ENCODE measurements around the gene LIF. TPM values are rescaled to one million over a fixed set of nuclear protein-coding genes. Genes with fewer than 3 reads are reported as not detected.

Gene LIF
- total RNA-seq, 1 experiment from 2014 or later = 75.4 TPM

DNA sequence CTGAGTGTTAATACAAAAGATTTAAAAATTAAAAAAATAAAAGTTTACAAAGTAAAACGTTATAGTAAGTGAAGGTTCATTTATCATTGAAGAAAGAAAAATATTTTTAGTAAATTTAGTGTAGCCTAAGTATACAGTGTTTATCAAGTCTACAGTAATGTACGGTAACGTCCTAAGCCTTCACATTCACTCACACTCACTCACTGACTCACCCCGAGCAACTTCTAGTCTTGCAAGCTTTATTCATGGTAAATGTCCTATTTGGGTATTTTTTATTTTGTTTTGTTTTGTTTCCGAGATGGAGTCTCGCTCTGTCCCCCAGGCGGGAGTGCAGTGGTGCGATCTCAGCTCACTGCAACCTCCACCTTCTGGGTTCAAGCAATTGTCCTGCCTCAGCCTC, 33.9 kb upstream of the LIF start:
- no peak for DNase-seq (ENCODE audit: low read depth, low spot score)
- no TSS peak for BruUV-seq (replicated peaks)
- H3K4me2 ChIP-seq (ENCODE audit: low read length) = no peak overlapping the region
- TF ChIP-seq, protein P1, sequence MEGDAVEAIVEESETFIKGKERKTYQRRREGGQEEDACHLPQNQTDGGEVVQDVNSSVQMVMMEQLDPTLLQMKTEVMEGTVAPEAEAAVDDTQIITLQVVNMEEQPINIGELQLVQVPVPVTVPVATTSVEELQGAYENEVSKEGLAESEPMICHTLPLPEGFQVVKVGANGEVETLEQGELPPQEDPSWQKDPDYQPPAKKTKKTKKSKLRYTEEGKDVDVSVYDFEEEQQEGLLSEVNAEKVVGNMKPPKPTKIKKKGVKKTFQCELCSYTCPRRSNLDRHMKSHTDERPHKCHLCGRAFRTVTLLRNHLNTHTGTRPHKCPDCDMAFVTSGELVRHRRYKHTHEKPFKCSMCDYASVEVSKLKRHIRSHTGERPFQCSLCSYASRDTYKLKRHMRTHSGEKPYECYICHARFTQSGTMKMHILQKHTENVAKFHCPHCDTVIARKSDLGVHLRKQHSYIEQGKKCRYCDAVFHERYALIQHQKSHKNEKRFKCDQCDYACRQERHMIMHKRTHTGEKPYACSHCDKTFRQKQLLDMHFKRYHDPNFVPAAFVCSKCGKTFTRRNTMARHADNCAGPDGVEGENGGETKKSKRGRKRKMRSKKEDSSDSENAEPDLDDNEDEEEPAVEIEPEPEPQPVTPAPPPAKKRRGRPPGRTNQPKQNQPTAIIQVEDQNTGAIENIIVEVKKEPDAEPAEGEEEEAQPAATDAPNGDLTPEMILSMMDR (IDR thresholded peaks at IDR 0.05 in 2 of 3, conservative IDR thresholded peaks at IDR 0.05 in 1 of 3; ENCODE audit: borderline replicate concordance in 1 of 3, insufficient read depth in 1 of 3, low read depth in 2 of 3, low read length in 2 of 3) = no peak
- TF ChIP-seq ZFX (IDR thresholded peaks at IDR 0.05) = no peak
- no peak for TF ChIP-seq ELF1 (IDR thresholded peaks at IDR 0.05; ENCODE audit: borderline replicate concordance, low read depth)
- TF ChIP-seq, protein P2, sequence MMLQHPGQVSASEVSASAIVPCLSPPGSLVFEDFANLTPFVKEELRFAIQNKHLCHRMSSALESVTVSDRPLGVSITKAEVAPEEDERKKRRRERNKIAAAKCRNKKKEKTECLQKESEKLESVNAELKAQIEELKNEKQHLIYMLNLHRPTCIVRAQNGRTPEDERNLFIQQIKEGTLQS (IDR thresholded peaks at IDR 0.05) = no peak
- no peak for TF ChIP-seq JUND (IDR thresholded peaks at IDR 0.05)
- TF ChIP-seq SRF (IDR thresholded peaks at IDR 0.05; ENCODE audit: low read depth) = no peak
- no peak for TF ChIP-seq RAD21 (IDR thresholded peaks at IDR 0.05; ENCODE audit: low read depth)
- no peak for TF ChIP-seq POLR2A (IDR thresholded peaks at IDR 0.05; ENCODE audit: borderline replicate concordance, extremely low read depth, insufficient read depth, insufficient read length)
- no peak for TF ChIP-seq EZH2 (IDR thresholded peaks at IDR 0.05)
- no peak for TF ChIP-seq SP1 (IDR thresholded peaks at IDR 0.05; ENCODE audit: low read depth)
- TF ChIP-seq POLR2AphosphoS5 (IDR thresholded peaks at IDR 0.05; ENCODE audit: low read depth, low read length) = no peak
- TF ChIP-seq, protein P3, sequence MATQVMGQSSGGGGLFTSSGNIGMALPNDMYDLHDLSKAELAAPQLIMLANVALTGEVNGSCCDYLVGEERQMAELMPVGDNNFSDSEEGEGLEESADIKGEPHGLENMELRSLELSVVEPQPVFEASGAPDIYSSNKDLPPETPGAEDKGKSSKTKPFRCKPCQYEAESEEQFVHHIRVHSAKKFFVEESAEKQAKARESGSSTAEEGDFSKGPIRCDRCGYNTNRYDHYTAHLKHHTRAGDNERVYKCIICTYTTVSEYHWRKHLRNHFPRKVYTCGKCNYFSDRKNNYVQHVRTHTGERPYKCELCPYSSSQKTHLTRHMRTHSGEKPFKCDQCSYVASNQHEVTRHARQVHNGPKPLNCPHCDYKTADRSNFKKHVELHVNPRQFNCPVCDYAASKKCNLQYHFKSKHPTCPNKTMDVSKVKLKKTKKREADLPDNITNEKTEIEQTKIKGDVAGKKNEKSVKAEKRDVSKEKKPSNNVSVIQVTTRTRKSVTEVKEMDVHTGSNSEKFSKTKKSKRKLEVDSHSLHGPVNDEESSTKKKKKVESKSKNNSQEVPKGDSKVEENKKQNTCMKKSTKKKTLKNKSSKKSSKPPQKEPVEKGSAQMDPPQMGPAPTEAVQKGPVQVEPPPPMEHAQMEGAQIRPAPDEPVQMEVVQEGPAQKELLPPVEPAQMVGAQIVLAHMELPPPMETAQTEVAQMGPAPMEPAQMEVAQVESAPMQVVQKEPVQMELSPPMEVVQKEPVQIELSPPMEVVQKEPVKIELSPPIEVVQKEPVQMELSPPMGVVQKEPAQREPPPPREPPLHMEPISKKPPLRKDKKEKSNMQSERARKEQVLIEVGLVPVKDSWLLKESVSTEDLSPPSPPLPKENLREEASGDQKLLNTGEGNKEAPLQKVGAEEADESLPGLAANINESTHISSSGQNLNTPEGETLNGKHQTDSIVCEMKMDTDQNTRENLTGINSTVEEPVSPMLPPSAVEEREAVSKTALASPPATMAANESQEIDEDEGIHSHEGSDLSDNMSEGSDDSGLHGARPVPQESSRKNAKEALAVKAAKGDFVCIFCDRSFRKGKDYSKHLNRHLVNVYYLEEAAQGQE (IDR thresholded peaks at IDR 0.05; ENCODE audit: low read depth) = no peak
- TF ChIP-seq FOSL1 (IDR thresholded peaks at IDR 0.05; ENCODE audit: low read depth) = no peak
- TF ChIP-seq YY1 (IDR thresholded peaks at IDR 0.05; ENCODE audit: extremely low read depth, insufficient replicate concordance, low read depth, low read length) = no peak
- TF ChIP-seq CEBPB (IDR thresholded peaks at IDR 0.05; ENCODE audit: low read depth) = no peak
- H3K9me3 ChIP-seq (ENCODE audit: control insufficient read depth in 1 of 2, insufficient read depth in 1 of 2, low read depth in 1 of 2, low read length in 2 of 2) = no peaks in the 10 kb centered on the region
- no peak overlapping the region for H3K27ac ChIP-seq (ENCODE audit: low read depth, low read length)
- H3K4me3 ChIP-seq (replicated peaks in 1 of 2; ENCODE audit: low read depth in 1 of 2, low read length in 2 of 2) = no peak overlapping the region
- ChIA-PET RAD21 (ENCODE audit: low non-redundant PET in 1 of 2, low total read pairs in 2 of 2, uncharacterized antibody in 2 of 2, unreplicated experiment in 2 of 2) (interaction anchor here in 1 of 2 experiments (0.6 kb wide), 1 partner anchor 42 kb away, joined by 5 read pairs; no protein-coding TSS in a partner anchor), CTCF (interaction anchor here (0.9 kb wide), 1 partner anchor 17 kb away, joined by 3 read pairs; no protein-coding TSS in a partner anchor), POLR2A (interaction anchor here (0.6 kb wide), 1 partner anchor 661 kb away, joined by 3 read pairs; no protein-coding TSS in a partner anchor)
- no peaks in the 10 kb centered on the region for H4K20me1 ChIP-seq (ENCODE audit: insufficient read depth)
- H3K9ac ChIP-seq (ENCODE audit: low read length) = no peak overlapping the region
- no peaks in the 10 kb centered on the region for H3K36me3 ChIP-seq (ENCODE audit: control insufficient read depth in 1 of 2, insufficient read depth in 2 of 2, low read length in 2 of 2)
- intact Hi-C loops (cut with micrococcal nuclease) = no loop called here
- H3K9me2 ChIP-seq (ENCODE audit: insufficient read depth) = no peaks in the 10 kb centered on the region
- H3K27me3 ChIP-seq (ENCODE audit: insufficient read depth, low read length) = no peaks in the 10 kb centered on the region
- H3K4me1 ChIP-seq (ENCODE audit: control insufficient read depth in 1 of 2, insufficient read depth in 2 of 2, low read length in 2 of 2) = peaks cover 5 to 21% of the 10 kb centered on the region in 2 experiments; a peak in 3 of 4 replicates
- H2AFZ ChIP-seq (ENCODE audit: low read depth, low read length, poor library complexity, severe bottlenecking) = no peak overlapping the region
- no peak for ATAC-seq
- no peaks in the 10 kb centered on the region for H3K79me2 ChIP-seq (ENCODE audit: insufficient read depth, low read length)
